Measurements from ENCODE around the gene TRIM28. TPM values are rescaled to one million over a fixed set of nuclear protein-coding genes. Genes with fewer than 3 reads are reported as not detected.

Gene TRIM28
- total RNA-seq, 2 donors from 2014 or later, result 809 to 859 TPM

GRCh38 chr19:58582985-58583384, 39.1 kb downstream of the TRIM28 start:
- H3K4me1 ChIP-seq (ENCODE audit: control insufficient read depth, insufficient read depth, low read length), result no peaks in the 10 kb centered on the region
- peaks cover 15% of the 10 kb centered on the region for H3K36me3 ChIP-seq (ENCODE audit: control insufficient read depth, insufficient read depth, low read length)
- peaks cover 6% of the 10 kb centered on the region for H3K4me1 Mint-ChIP-seq

GRCh38 chr19:58584498-58585441, 40.9 kb downstream of the TRIM28 start:
- Mint-ChIP-seq H3K27ac (no peak overlapping the region), H3K36me3 (ENCODE audit: low read depth) (peaks cover 18% of the 10 kb centered on the region), H3K4me3 (no peak overlapping the region), H3K4me1 (peaks cover 6% of the 10 kb centered on the region), H3K27me3 (ENCODE audit: insufficient read depth) (no peaks in the 10 kb centered on the region), H3K9me3 (peaks cover 3% of the 10 kb centered on the region)
- H3K27me3 ChIP-seq (ENCODE audit: control insufficient read depth, insufficient read depth, low read length, poor library complexity, severe bottlenecking), result no peaks in the 10 kb centered on the region
- peaks cover 15% of the 10 kb centered on the region for H3K36me3 ChIP-seq (ENCODE audit: control insufficient read depth, insufficient read depth, low read length)
- DNase-seq, result peak; percentile 10
- no peak overlapping the region for H3K9ac ChIP-seq (ENCODE audit: extremely low read depth, low read length, poor library complexity, severe bottlenecking)
- no peaks in the 10 kb centered on the region for H3K9me3 ChIP-seq (ENCODE audit: control insufficient read depth, low read length)
- no peaks in the 10 kb centered on the region for H3K4me1 ChIP-seq (ENCODE audit: control insufficient read depth, insufficient read depth, low read length)
- no peak for TF ChIP-seq CTCF (conservative IDR thresholded peaks at IDR 0.05)
- H3K4me3 ChIP-seq (ENCODE audit: low read length), result no peak overlapping the region
- WGBS, 2 experiments (ENCODE audit: insufficient coverage in 1 of 2, insufficient read length in 1 of 2), result 92% methylated on average over 3 to 8 of the region's 9 CpGs
- H3K27ac ChIP-seq (ENCODE audit: low read depth, low read length), result no peak overlapping the region

More at GRCh38 chr19:58582985-58583384, 39.1 kb downstream of the TRIM28 start:
- no peak for TF ChIP-seq CTCF (conservative IDR thresholded peaks at IDR 0.05)
- H3K9me3 ChIP-seq (ENCODE audit: control insufficient read depth, low read length), result no peaks in the 10 kb centered on the region
- H3K4me3 ChIP-seq (ENCODE audit: low read length), result no peak overlapping the region
- H3K27ac ChIP-seq (ENCODE audit: low read depth, low read length), result no peak overlapping the region
- no peaks in the 10 kb centered on the region for H3K27me3 Mint-ChIP-seq (ENCODE audit: insufficient read depth)
- no peak overlapping the region for H3K4me3 Mint-ChIP-seq
- H3K9me3 Mint-ChIP-seq, result peaks cover 3% of the 10 kb centered on the region
- no peak overlapping the region for H3K27ac Mint-ChIP-seq
- peak; percentile 16 for DNase-seq
- no peaks in the 10 kb centered on the region for H3K27me3 ChIP-seq (ENCODE audit: control insufficient read depth, insufficient read depth, low read length, poor library complexity, severe bottlenecking)
- peaks cover 18% of the 10 kb centered on the region for H3K36me3 Mint-ChIP-seq (ENCODE audit: low read depth)
- WGBS, 2 experiments (ENCODE audit: insufficient coverage in 1 of 2, insufficient read length in 1 of 2), result 92 to 100% methylated on average over 1 to 6 of the region's 6 CpGs
- H3K9ac ChIP-seq (ENCODE audit: extremely low read depth, low read length, poor library complexity, severe bottlenecking), result no peak overlapping the region

- Histone ChIP-seq H3K9ac (ENCODE audit: extremely low read depth, low read length, poor library complexity, severe bottlenecking) (no peak overlapping the region), H3K4me1 (ENCODE audit: control insufficient read depth, insufficient read depth, low read length) (no peaks in the 10 kb centered on the region), H3K36me3 (ENCODE audit: control insufficient read depth, insufficient read depth, low read length) (peaks cover 15% of the 10 kb centered on the region), H3K27me3 (ENCODE audit: control insufficient read depth, insufficient read depth, low read length, poor library complexity, severe bottlenecking) (no peaks in the 10 kb centered on the region), H3K27ac (ENCODE audit: low read depth, low read length) (no peak overlapping the region), H3K9me3 (ENCODE audit: control insufficient read depth, low read length) (no peaks in the 10 kb centered on the region), H3K4me3 (ENCODE audit: low read length) (no peak overlapping the region)
- H3K9me3 Mint-ChIP-seq, result peaks cover 3% of the 10 kb centered on the region
- no peak overlapping the region for H3K4me3 Mint-ChIP-seq
- no peak for TF ChIP-seq CTCF (conservative IDR thresholded peaks at IDR 0.05)
- DNase-seq, result peak; percentile 14
- no peaks in the 10 kb centered on the region for H3K27me3 Mint-ChIP-seq (ENCODE audit: insufficient read depth)
- H3K4me1 Mint-ChIP-seq, result peaks cover 6% of the 10 kb centered on the region
- H3K36me3 Mint-ChIP-seq (ENCODE audit: low read depth), result peaks cover 18% of the 10 kb centered on the region
- no peak overlapping the region for H3K27ac Mint-ChIP-seq
- WGBS, 2 experiments (ENCODE audit: insufficient coverage in 1 of 2, insufficient read length in 1 of 2), result 75 to 80% methylated on average over 4 to 5 of the region's 6 CpGs
These were observed 41.7 kb downstream of the TRIM28 start for GRCh38 chr19:58585442-58586132.
